GM19043 (cell line): ENCODE measurements around the gene PEX10.

Experiments
- ATAC-seq: cut with Tn5 transposase; IDR thresholded peaks from one replicate; pipeline ENCODE4 v1.9.1; 2021; ENCODE audit warnings: low read depth; ENCODE audit not compliant: unreplicated experiment

Gene PEX10

GRCh38 chr1:2391041-2391930 is 21.1 kb downstream of the PEX10 start, which contains the start of the genes MORN1 and RER1:
Gene MORN1, minus strand, starts transcription at chr1:2391554. Its CDS starts 21 bp downstream, at chr1:2391533.
Gene RER1, plus strand, starts transcription at chr1:2391841. Its CDS starts 3,950 bp downstream, at chr1:2395791.
- ATAC-seq, result peak; percentile 95

- no peak for ATAC-seq
Observed at GRCh38 chr1:2389644-2390043, 22.7 kb downstream of the PEX10 start.

GRCh38 chr1:2388004-2388913 is 24.1 kb downstream of the PEX10 start:
- ATAC-seq, result no peak

- no peak for ATAC-seq
Observed at GRCh38 chr1:2386636-2387611, 25.4 kb downstream of the PEX10 start.

- ATAC-seq, result no peak
Observed at GRCh38 chr1:2385606-2386280, 26.6 kb downstream of the PEX10 start.

- no peak for ATAC-seq
Observed at GRCh38 chr1:2384941-2385481, 27.4 kb downstream of the PEX10 start.

GRCh38 chr1:2384130-2384860 is 28.1 kb downstream of the PEX10 start:
- no peak for ATAC-seq

GRCh38 chr1:2383576-2383975 is 28.8 kb downstream of the PEX10 start:
- ATAC-seq, result no peak

GRCh38 chr1:2382621-2383361 is 29.6 kb downstream of the PEX10 start:
- no peak for ATAC-seq

GRCh38 chr1:2381741-2382620 is 30.4 kb downstream of the PEX10 start:
- no peak for ATAC-seq

- no peak for ATAC-seq
Observed at GRCh38 chr1:2380816-2381591, 31.4 kb downstream of the PEX10 start.

GRCh38 chr1:2379733-2380404 is 32.5 kb downstream of the PEX10 start:
- no peak for ATAC-seq

GRCh38 chr1:2378956-2379732 is 33.2 kb downstream of the PEX10 start:
- ATAC-seq, result no peak

- ATAC-seq, result no peak
Observed at GRCh38 chr1:2378441-2378851, 33.9 kb downstream of the PEX10 start.
